ENCODE measurements around the gene DLG2.

DNA sequence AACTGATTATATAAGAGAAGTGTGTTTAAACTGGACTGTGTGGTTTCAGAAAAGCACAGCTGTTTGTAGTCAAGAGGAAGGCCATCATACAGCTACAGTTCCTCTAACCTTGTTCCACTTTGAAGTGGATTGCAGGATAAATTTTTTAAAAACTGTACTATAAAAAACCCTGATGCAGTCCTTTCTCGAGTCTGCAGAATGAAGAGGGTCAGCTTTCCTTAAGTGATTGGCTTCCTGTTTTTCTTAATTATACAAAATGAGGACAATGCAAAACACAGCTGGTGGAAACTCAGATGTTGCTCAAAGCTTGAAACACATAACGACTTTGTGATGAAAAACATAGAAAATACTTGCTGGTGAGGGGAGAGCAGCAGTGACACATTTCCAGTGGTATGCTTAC, 1060.5 kb downstream of the DLG2 start:
- no peak for TF ChIP-seq EZH2 (IDR thresholded peaks at IDR 0.05; ENCODE audit: borderline replicate concordance, low read length)
- no peak for TF ChIP-seq CTCF (IDR thresholded peaks at IDR 0.05; ENCODE audit: low read length)

All from OCI-LY1 (cell line).